ACC112 (cell line): ENCODE measurements around the gene HENMT1.

Source experiments
- H2AFZ ChIP-seq: fragments of 200-600 bp; sonication (generic); one replicate; pipeline ENCODE4 v1.6.0; 2017; ENCODE audit warnings: antibody characterized with exemption, low read length; ENCODE audit not compliant: unreplicated experiment
- H3K27ac ChIP-seq: fragments of 200-600 bp; sonication (generic); 2 replicates; pipeline ENCODE4 v1.5.1; 2014; ENCODE audit warnings: low read depth, mild to moderate bottlenecking, antibody characterized with exemption, low read length, moderate library complexity
- H3K27me3 ChIP-seq: fragments of 200-600 bp; sonication (generic); 2 replicates; pipeline ENCODE4 v1.6.1; 2014; ENCODE audit warnings: mild to moderate bottlenecking, antibody characterized with exemption, low read length, moderate library complexity, mixed read lengths; ENCODE audit not compliant: insufficient read depth
- H3K36me3 ChIP-seq: fragments of 200-600 bp; sonication (generic); 2 replicates; pipeline ENCODE4 v1.6.1; 2016; ENCODE audit warnings: mild to moderate bottlenecking, antibody characterized with exemption, low read length, moderate library complexity, mixed read lengths; ENCODE audit not compliant: insufficient read depth
- H3K4me1 ChIP-seq: fragments of 200-600 bp; sonication (generic); one replicate; pipeline ENCODE4 v1.6.1; 2016; ENCODE audit warnings: low read length, mixed read lengths; ENCODE audit not compliant: insufficient read depth, unreplicated experiment, control insufficient read depth
- H3K4me3 ChIP-seq: fragments of 200-600 bp; sonication (generic); 2 replicates; pipeline ENCODE4 v1.5.1; 2014; ENCODE audit warnings: mild to moderate bottlenecking, low read depth, low read length
- H3K79me2 ChIP-seq: fragments of 200-600 bp; sonication (generic); one replicate; pipeline ENCODE4 v1.6.0; 2016; ENCODE audit warnings: low read length; ENCODE audit not compliant: control insufficient read depth, unreplicated experiment, insufficient read depth

The HENMT1 gene

GRCh38 chr1:108605633-108606032 is 55.3 kb downstream of the HENMT1 start:
- H3K36me3 ChIP-seq = peaks cover 3% of the 10 kb centered on the region; the same call in 1 of the 2 replicates
- H3K79me2 ChIP-seq = no peaks in the 10 kb centered on the region
- H3K4me3 ChIP-seq = no peak overlapping the region
- H2AFZ ChIP-seq = no peak overlapping the region
- peaks cover 2% of the 10 kb centered on the region for H3K4me1 ChIP-seq
- H3K27me3 ChIP-seq = no peaks in the 10 kb centered on the region
- H3K27ac ChIP-seq = no peak overlapping the region

- no peak overlapping the region for H3K4me3 ChIP-seq
- no peak overlapping the region for H3K27ac ChIP-seq
- H2AFZ ChIP-seq = no peak overlapping the region
- H3K27me3 ChIP-seq = no peaks in the 10 kb centered on the region
- no peaks in the 10 kb centered on the region for H3K79me2 ChIP-seq
- peaks cover 2% of the 10 kb centered on the region for H3K4me1 ChIP-seq
- peaks cover 3% of the 10 kb centered on the region; the same call in 1 of the 2 replicates for H3K36me3 ChIP-seq
Measured at GRCh38 chr1:108601708-108602410, 59.0 kb downstream of the HENMT1 start.

- Histone ChIP-seq H3K27me3 (no peaks in the 10 kb centered on the region), H3K4me3 (no peak overlapping the region), H3K79me2 (no peaks in the 10 kb centered on the region), H3K27ac (no peak overlapping the region), H3K36me3 (peaks cover 3% of the 10 kb centered on the region; the same call in 1 of the 2 replicates), H3K4me1 (peaks cover 8% of the 10 kb centered on the region), H2AFZ (no peak overlapping the region)
Measured at GRCh38 chr1:108600504-108600903, 60.4 kb downstream of the HENMT1 start.

GRCh38 chr1:108598340-108598739 is 62.6 kb downstream of the HENMT1 start:
- Histone ChIP-seq H2AFZ (no peak overlapping the region), H3K79me2 (peaks cover 3% of the 10 kb centered on the region), H3K27ac (no peak overlapping the region), H3K4me1 (peaks cover 5% of the 10 kb centered on the region), H3K27me3 (no peaks in the 10 kb centered on the region), H3K4me3 (no peak overlapping the region), H3K36me3 (peaks cover 3% of the 10 kb centered on the region; the same call in 1 of the 2 replicates)
